H7 (cell line): ENCODE results near the gene ATP1A4. TPM values are rescaled to one million over a fixed set of nuclear protein-coding genes. Genes with fewer than 3 reads are reported as not detected.

Source experiments
- DNase-seq: peaks from one replicate; pipeline ENCODE4 v3.0.0; 2012
- H3K27me3 ChIP-seq: 2 replicates; pipeline ENCODE4 v1.6.0; 2011; ENCODE audit warnings: mild to moderate bottlenecking, low read length; ENCODE audit not compliant: control insufficient read depth, insufficient read depth
- H3K36me3 ChIP-seq: replicated peaks from 2 replicates; pipeline ENCODE4 v1.5.1; 2011; ENCODE audit warnings: low read length; ENCODE audit not compliant: control insufficient read depth, insufficient read depth
- H3K4me3 ChIP-seq: 2 replicates; pipeline ENCODE4 v1.5.1; 2011; ENCODE audit warnings: low read depth, mild to moderate bottlenecking, control low read depth, low read length, moderate library complexity; ENCODE audit not compliant: insufficient read depth
- total RNA-seq: library from RNA; depleted of rRNA; stranded (reverse); fragments of >200 nt; shearing (Covaris generic); gene quantifications from 2 replicates; pipeline ENCODE4 v1.2.3, GENCODE V29; 2014

The ATP1A4 gene
- total RNA-seq, 1 experiment from 2014 or later, result 0.73 TPM

DNA sequence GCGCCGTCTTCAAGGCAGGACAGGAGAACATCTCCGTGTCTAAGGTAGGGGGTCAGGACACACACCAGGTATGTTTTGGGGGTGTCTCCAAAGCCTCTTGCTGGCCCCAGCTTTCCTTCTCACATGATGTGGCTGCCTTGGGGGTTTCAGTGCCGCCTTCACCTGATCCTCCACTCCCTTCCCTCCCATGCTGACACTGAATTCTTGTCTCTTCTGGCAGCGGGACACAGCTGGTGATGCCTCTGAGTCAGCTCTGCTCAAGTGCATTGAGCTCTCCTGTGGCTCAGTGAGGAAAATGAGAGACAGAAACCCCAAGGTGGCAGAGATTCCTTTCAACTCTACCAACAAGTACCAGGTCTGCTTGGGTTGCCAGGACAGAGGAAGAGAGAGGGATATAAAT is 22.4 kb upstream of the ATP1A4 start:
- peaks cover 7% of the 10 kb centered on the region for H3K36me3 ChIP-seq
- peak; percentile 7 for DNase-seq
- no peaks in the 10 kb centered on the region for H3K27me3 ChIP-seq
- no peak overlapping the region for H3K4me3 ChIP-seq

DNA sequence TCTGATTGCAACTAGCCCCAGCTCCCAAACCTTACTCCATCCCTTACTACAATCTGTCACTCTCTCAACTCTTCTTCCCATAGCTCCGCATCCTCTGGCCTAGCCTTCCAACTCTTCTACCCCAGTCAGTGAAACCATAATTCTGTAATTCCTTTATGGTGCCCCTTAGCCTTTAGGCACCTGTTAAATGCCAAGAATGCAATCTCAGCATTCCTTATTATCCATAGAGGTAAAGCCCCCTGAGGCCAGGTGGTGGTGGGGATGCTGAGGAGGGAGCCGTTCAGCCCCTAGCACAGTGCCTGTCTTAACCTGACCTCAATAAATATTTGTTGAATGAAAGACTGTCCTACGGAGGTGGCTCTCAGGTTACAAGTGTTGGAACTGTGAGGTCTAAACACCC is 21.8 kb upstream of the ATP1A4 start:
- peak; percentile 15 for DNase-seq
- Histone ChIP-seq H3K27me3 (no peaks in the 10 kb centered on the region), H3K4me3 (no peak overlapping the region), H3K36me3 (peaks cover 7% of the 10 kb centered on the region)

DNA sequence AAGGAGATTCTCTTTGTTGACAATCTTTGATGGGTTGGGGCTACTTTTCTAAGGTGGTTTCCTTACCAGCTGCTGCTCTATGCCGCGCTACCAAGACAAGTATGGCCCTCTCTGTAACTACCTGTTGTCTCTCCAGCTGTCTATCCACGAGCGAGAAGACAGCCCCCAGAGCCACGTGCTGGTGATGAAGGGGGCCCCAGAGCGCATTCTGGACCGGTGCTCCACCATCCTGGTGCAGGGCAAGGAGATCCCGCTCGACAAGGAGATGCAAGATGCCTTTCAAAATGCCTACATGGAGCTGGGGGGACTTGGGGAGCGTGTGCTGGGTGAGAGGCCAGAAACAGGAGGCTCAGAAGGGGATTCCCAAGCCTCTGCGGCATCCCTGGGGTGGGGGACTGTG is 21.4 kb upstream of the ATP1A4 start:
- Histone ChIP-seq H3K27me3 (no peaks in the 10 kb centered on the region), H3K4me3 (no peak overlapping the region), H3K36me3 (peaks cover 7% of the 10 kb centered on the region)
- no peak for DNase-seq

DNA sequence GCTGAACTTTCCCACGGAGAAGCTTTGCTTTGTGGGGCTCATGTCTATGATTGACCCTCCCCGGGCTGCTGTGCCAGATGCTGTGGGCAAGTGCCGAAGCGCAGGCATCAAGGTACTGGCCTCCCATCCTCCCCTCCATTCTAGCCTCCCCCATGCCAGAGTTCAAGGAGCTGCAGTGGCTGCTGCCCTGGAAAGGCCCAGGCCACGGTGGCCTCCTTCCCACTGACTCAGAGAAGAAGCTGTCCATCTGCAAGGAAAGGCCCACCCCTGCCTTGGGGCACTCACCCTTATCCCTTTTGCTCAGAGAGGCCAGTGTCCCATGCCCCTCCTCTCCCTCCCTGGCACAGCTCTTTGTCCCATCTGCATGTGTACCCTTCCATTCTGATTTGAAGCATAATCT is 20.9 kb upstream of the ATP1A4 start:
- H3K4me3 ChIP-seq, result no peak overlapping the region
- DNase-seq, result peak; percentile 7
- H3K27me3 ChIP-seq, result no peaks in the 10 kb centered on the region
- H3K36me3 ChIP-seq, result peaks cover 7% of the 10 kb centered on the region

DNA sequence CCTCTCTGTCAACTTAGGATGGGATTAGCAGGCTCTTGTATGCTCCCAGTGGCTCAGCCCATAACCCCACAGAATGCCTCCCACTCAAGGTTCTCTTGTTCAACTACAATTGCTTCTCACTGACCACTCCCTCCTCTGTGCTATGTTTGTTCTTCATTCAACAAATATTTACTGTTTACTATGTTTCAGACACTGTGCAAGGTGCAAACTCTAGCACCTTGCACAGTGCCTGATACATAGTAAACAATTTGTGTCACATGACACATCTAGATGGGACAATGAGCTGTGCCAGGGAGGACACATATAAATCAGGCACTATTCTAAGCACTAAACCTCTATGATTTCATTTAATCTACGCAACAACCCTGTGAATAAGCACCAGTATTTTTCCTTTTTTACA is 20.5 kb upstream of the ATP1A4 start:
- no peak overlapping the region for H3K4me3 ChIP-seq
- H3K27me3 ChIP-seq, result no peaks in the 10 kb centered on the region
- peaks cover 6% of the 10 kb centered on the region for H3K36me3 ChIP-seq
- DNase-seq, result peak; percentile 4

DNA sequence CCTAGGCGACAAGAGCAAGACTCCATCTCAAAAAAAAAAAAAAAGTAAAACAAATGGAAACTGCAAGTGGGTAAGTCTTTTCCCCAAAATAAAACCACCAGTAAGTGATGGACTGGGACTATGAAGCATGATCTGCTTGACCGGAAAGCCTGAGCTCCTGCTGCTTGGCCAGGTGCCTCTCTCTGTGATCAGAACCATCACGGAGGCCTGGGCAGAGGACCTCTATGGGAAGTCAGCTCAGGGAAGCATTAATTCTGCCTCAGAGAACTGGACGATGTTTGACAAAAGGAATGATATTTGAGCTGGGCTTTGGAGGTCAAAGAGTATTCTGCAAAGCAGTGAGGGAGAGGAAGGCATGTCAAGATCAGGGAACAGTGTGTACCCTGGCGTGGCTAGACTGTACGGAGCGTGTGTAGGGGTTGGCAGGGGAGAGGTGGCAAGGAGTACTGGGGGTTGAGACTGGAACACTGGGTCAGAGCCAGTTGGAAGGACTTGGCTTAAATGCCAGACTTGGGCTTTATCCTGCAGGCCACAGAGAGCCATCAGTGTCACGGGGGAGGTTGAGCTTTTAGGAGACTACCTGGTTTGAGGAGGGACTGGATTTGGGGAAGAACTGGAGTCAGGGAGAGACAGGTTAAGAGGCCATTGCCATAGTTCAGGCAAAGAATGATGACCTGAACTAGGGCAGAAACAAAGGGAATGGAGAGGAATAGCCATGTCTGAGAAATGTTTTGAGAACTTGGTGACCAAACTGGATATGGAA is 19.4 kb upstream of the ATP1A4 start:
- peak; percentile 9 for DNase-seq
- H3K36me3 ChIP-seq, result peaks cover 6% of the 10 kb centered on the region
- H3K4me3 ChIP-seq, result no peak overlapping the region
- no peaks in the 10 kb centered on the region for H3K27me3 ChIP-seq

DNA sequence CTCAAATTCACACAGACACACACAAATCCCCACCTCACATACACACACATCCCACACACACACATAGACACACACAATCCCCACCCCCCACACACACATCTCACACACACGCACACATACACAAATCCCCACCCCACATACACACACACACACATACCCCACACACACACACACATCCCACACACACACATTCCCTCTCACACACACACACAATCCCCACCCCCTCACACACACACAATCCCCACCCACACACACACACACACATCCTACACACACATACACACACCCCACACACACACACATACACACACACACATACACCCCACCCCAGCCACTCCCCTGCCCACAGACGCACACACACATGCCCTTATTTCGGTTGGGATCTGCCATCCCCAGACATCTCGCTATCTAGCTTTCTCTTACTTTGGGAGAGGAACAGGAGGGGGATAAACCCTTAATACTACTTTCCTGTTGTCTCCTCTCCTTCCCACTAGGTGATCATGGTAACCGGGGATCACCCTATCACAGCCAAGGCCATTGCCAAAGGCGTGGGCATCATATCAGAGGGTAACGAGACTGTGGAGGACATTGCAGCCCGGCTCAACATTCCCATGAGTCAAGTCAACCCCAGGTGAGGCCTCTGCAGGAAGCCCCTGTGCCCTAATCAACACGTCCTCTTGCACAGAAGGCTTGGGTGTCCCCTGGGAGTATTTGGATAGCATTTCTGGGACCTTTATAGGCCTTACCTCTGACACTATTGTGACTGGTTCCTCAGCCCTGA is 17.2 kb upstream of the ATP1A4 start:
- H3K27me3 ChIP-seq, result no peaks in the 10 kb centered on the region
- peak; percentile 11 for DNase-seq
- no peak overlapping the region for H3K4me3 ChIP-seq
- H3K36me3 ChIP-seq, result peaks cover 3% of the 10 kb centered on the region

DNA sequence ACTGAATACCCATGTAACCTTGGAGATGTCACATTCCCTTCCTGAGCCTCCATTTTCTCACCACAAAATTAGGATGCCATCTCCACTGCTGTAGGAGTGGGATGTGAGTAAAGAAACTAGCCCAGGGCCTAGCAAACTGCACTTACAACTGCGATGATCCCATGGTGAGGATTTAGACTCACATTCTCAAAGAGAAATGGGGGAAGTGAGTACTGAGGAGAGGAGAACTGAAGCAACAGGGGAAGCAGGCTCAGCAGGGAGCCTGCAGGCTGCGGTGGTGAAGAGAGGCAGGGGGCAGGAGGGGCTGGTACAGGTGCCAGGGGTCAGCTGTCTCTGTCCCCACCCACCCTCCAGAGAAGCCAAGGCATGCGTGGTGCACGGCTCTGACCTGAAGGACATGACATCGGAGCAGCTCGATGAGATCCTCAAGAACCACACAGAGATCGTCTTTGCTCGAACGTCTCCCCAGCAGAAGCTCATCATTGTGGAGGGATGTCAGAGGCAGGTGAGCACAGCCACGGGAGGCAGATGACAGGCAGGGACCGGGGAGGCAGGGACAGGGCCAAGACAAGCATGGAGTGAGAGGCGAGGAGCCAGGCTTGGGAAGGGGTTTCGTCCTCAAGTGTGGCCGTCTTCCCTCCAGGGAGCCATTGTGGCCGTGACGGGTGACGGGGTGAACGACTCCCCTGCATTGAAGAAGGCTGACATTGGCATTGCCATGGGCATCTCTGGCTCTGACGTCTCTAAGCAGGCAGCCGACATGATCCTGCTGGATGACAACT is 16.4 kb upstream of the ATP1A4 start:
- DNase-seq, result peak; percentile 22
- Histone ChIP-seq H3K36me3 (peaks cover 3% of the 10 kb centered on the region), H3K4me3 (no peak overlapping the region), H3K27me3 (no peaks in the 10 kb centered on the region)

DNA sequence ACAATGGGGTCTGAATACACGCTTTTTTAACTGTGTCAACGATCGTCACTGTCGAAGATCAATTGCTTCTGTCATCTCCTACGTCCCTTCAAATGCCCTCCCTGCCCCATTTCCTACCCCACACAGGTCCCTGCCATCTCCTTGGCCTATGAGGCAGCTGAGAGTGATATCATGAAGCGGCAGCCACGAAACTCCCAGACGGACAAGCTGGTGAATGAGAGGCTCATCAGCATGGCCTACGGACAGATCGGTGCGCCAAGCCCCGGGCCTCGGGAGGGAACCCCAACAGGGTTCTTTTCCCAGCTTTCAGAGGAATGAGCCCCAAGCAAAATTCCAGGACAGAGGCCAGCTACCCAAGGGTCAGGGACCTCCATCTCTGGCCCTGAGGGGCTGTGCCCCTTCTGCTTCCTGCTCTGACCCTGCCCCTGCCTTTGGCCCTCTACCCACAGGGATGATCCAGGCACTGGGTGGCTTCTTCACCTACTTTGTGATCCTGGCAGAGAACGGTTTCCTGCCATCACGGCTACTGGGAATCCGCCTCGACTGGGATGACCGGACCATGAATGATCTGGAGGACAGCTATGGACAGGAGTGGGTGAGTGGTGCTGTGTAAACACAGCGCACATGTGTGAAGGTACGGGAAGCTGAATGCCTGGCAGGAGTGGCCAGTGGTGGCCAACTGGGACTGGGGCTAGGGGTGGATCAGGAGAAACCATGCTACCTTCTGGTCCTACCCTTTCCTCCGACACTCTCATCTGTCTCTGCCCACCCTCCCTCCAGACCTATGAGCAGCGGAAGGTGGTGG is 15.1 kb upstream of the ATP1A4 start:
- no peak for DNase-seq
- Histone ChIP-seq H3K27me3 (no peaks in the 10 kb centered on the region), H3K4me3 (no peak overlapping the region), H3K36me3 (peaks cover 1% of the 10 kb centered on the region)

DNA sequence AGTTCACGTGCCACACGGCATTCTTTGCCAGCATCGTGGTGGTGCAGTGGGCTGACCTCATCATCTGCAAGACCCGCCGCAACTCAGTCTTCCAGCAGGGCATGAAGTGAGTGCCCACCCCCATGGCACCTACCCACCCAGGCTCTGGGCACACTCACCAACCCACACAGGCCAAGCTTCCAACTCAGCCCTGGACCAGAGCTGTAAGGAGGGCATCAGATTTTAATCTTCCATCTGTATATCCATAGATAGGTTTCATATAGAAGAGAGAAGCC is 14.5 kb upstream of the ATP1A4 start:
- Histone ChIP-seq H3K4me3 (no peak overlapping the region), H3K36me3 (peaks cover 1% of the 10 kb centered on the region), H3K27me3 (no peaks in the 10 kb centered on the region)
- DNase-seq, result no peak

DNA sequence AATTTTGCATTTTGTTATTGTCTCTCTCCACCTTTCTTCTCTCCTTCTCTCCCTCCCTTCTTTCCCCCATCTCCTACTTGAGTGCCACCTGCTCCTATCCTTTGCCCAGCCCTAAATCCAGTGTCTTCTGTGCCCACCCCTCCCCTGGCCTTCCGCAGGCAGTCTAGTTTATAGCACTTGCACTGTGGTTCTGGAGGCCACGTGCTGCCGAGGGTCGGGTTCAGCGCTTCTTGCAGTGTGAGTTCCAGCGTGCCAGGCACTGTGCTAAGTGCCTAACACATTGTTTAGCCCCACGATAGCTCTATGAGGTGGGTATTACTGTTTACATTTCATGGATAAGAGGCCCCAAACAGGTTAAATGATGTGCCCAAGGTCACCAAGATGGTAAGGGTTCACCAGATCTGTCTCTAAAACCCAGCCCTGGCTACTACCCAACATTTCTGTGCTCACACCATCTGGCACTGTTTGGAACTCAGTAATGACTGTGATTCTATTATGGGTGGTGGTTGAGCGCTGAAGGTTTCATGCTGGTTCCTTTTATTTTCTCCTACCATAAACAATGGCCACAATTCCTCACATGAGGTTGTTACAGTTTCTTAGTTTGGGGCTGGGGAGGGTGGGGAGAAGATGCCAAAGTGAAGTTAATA is 14.1 kb upstream of the ATP1A4 start:
- Histone ChIP-seq H3K36me3 (peaks cover 1% of the 10 kb centered on the region), H3K4me3 (no peak overlapping the region), H3K27me3 (no peaks in the 10 kb centered on the region)
- DNase-seq, result no peak

DNA sequence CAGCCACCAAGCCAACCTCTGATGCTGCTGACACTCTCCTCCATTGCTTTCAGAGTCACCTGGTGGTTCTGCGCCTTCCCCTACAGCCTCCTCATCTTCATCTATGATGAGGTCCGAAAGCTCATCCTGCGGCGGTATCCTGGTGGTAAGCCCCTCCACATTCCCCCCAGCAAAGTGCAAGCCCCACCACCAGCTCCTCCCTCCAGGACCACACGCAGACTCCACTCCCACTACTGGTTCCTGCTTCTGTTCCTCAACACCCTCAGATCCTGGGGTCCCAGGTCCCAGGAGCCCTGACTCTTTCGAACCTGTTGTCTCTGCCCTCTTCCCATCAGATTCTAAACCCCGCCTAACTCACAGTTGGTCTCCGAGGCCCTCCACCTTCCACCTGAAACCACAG is 11.6 kb upstream of the ATP1A4 start:
- Histone ChIP-seq H3K4me3 (no peak overlapping the region), H3K27me3 (no peaks in the 10 kb centered on the region), H3K36me3 (peaks cover 1% of the 10 kb centered on the region)
- DNase-seq, result no peak

DNA sequence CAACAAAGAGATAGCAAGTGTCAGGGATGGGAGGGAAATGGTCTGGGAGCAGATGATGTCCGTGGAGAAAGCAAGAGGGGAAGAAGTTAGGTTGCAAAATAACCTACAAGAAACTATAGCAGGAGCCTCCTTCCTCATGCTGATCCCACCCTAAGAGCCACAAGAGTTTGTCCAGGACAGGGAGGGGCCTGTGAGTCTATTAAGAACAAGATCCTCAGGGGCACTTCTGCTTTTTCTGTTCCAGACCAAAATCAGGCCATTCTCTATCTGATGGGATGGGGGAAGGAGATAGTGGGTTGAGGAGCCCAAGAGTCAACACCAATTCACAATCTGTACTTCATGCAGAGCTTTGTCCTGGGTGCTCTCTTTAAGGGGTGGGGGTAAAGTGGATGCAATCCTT is 7.7 kb upstream of the ATP1A4 start:
- no peaks in the 10 kb centered on the region for H3K27me3 ChIP-seq
- no peaks in the 10 kb centered on the region; the same call in none of the 2 replicates for H3K36me3 ChIP-seq
- no peak for DNase-seq
- no peak overlapping the region for H3K4me3 ChIP-seq

DNA sequence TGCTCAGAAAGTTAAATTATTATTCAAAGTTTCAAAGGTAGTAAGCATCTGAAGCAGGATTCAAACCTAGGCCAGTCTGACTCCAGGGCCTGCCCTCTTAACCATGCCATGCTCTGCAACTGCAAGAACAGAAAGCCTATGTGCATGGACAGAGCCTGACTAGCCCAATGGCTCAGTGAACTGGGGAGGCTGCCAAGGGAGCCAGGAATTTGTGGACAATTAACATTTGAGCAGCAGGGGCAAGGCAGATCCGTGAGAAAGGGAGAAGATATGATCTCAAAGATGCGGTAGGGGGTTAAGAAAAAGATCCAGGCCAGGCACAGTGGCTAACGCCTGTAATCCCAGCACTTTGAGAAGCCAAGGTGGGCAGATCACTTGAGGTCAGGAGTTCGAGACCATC is 6.5 kb upstream of the ATP1A4 start:
- no peak overlapping the region for H3K4me3 ChIP-seq
- no peak for DNase-seq

More for the DNA sequence above, 6.5 kb upstream of the ATP1A4 start:
- no peaks in the 10 kb centered on the region; the same call in 1 of the 2 replicates for H3K36me3 ChIP-seq
- no peaks in the 10 kb centered on the region for H3K27me3 ChIP-seq
